ENCODE results near the gene PRRG4.

Gene PRRG4

DNA sequence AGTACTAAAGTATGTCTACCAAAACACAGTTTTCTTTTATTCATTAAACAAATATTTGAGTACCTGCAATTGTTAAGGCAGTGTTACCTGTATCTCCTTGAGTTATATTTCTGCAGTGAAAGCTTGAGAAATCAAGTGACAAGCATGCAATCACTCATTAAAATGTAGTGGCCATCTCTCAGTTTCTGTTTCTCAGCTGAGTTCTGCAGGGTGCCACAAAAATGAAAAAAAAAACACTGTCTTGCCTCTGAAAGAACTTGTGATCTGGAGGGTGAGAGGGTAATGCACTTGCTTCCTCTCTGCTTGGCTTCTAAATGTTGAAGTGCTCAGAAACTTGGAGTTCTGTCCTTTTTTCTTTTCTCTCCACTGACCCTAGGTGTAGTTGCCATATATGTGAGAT, 69.7 kb downstream of the PRRG4 start:
- DNase-seq (ENCODE audit: low read depth, low spot score) = no peak
- in situ Hi-C loops (cut with HindIII; ENCODE audit: low sequenced_read_pairs) = no loop called here
- no peak overlapping the region for H3K4me3 ChIP-seq (ENCODE audit: low read depth, low read length)
- TF ChIP-seq, protein P1, sequence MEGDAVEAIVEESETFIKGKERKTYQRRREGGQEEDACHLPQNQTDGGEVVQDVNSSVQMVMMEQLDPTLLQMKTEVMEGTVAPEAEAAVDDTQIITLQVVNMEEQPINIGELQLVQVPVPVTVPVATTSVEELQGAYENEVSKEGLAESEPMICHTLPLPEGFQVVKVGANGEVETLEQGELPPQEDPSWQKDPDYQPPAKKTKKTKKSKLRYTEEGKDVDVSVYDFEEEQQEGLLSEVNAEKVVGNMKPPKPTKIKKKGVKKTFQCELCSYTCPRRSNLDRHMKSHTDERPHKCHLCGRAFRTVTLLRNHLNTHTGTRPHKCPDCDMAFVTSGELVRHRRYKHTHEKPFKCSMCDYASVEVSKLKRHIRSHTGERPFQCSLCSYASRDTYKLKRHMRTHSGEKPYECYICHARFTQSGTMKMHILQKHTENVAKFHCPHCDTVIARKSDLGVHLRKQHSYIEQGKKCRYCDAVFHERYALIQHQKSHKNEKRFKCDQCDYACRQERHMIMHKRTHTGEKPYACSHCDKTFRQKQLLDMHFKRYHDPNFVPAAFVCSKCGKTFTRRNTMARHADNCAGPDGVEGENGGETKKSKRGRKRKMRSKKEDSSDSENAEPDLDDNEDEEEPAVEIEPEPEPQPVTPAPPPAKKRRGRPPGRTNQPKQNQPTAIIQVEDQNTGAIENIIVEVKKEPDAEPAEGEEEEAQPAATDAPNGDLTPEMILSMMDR (IDR thresholded peaks at IDR 0.05; ENCODE audit: low read depth, low read length) = no peak

DNA sequence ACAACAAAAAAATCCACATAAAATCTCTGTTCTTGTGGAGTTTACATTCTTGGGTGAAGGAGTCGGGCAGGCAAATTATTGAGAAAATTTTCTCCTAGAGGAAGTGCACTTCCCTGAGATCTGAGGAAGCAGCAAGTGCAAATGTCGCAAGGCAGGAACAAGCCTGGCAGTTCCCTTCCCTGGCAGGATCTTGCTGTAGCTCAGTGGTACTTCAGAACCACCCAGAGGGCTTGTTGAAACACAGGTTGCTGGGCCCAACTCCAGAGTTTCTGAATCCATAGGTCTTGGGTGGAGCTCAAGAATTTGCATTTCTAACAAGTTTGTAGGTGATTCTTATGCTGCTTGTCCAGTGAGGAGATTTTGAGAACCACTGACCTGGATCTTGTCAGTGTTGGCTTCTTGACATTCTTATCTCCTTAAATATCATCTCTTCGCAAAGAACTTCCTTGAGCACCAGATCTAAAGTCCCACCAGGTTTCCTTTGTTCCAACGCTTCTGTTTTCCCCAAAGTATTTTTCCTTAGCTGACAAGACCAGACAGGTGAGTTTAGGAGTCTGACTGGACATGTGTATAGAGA, 72.5 kb downstream of the PRRG4 start:
- in situ Hi-C loops (cut with HindIII; ENCODE audit: low sequenced_read_pairs) = no loop called here
- no peak overlapping the region for H3K4me3 ChIP-seq (ENCODE audit: low read depth, low read length)
- TF ChIP-seq, protein P1 (IDR thresholded peaks at IDR 0.05; ENCODE audit: low read depth, low read length) = no peak
- DNase-seq (ENCODE audit: low read depth, low spot score) = no peak

GRCh38 chr11:32905028-32905667, 75.4 kb downstream of the PRRG4 start:
- TF ChIP-seq, protein P1 (IDR thresholded peaks at IDR 0.05; ENCODE audit: low read depth, low read length) = no peak
- no peak overlapping the region for H3K4me3 ChIP-seq (ENCODE audit: low read depth, low read length)
- in situ Hi-C loops (cut with HindIII; ENCODE audit: low sequenced_read_pairs) = no loop called here
- no peak for DNase-seq (ENCODE audit: low read depth, low spot score)
